H1 (cell line): Measurements from ENCODE around the gene HIGD2B. TPM values are rescaled to one million over a fixed set of nuclear protein-coding genes. Genes with fewer than 3 reads are reported as not detected.

ENCODE experiments used
- CTCF ChIA-PET: fragments of 300-600 bp; sonication (Branson Sonifier 250); formaldehyde crosslinking; loops from one replicate; lab custom pipeline; 2021; ENCODE audit not compliant: partially characterized antibody; lab: Charles Lee
- POLR2A ChIA-PET: fragments of 300-600 bp; sonication (Branson Sonifier 250); formaldehyde crosslinking; loops from one replicate; lab custom pipeline; 2021; ENCODE audit warnings: inconsistent platforms; ENCODE audit not compliant: partially characterized antibody; lab: Charles Lee
- DNase-seq, 2 experiments: peaks; one replicate each; pipeline versions ENCODE4 v3.0.0 to v3.0.0-alpha.2; 2010 to 2022; ENCODE audit warnings: low spot score in 2 of 2, low read depth in 1 of 2, mixed read lengths in 1 of 2
- FAIRE-seq: peaks from 2 replicates; lab custom pipeline; 2011; peaks lifted over from hg19 to GRCh38; lab: Jason Lieb, UNC
- H2AFZ ChIP-seq: 2 replicates; pipeline ENCODE4 v1.8.1; 2012; ENCODE audit warnings: low read length, inconsistent platforms
- H2AK5ac ChIP-seq: 2 replicates; pipeline ENCODE4 v1.6.1; 2013; ENCODE audit warnings: low read depth, low read length
- H2BK120ac ChIP-seq: replicated peaks from 2 replicates; pipeline ENCODE3; 2013; ENCODE audit warnings: low read depth, low read length, inconsistent platforms
- H2BK12ac ChIP-seq: 2 replicates; pipeline ENCODE4 v1.6.1; 2013; ENCODE audit warnings: low read depth, low read length
- H2BK15ac ChIP-seq: 2 replicates; pipeline ENCODE4 v1.6.1; 2013; ENCODE audit warnings: low read length
- H2BK20ac ChIP-seq: 2 replicates; pipeline ENCODE4 v1.6.1; 2013; ENCODE audit warnings: low read length
- H2BK5ac ChIP-seq: 2 replicates; pipeline ENCODE4 v1.6.1; 2013; ENCODE audit warnings: low read depth, low read length
- H3K14ac ChIP-seq: 2 replicates; pipeline ENCODE4 v1.6.1; 2013; ENCODE audit warnings: inconsistent platforms; ENCODE audit not compliant: insufficient read length
- H3K18ac ChIP-seq: 2 replicates; pipeline ENCODE4 v1.6.1; 2013; ENCODE audit warnings: low read length; ENCODE audit errors: extremely low read depth
- H3K23ac ChIP-seq: 2 replicates; pipeline ENCODE4 v1.6.1; 2013; ENCODE audit warnings: inconsistent platforms; ENCODE audit not compliant: insufficient read length
- H3K23me2 ChIP-seq: 2 replicates; pipeline ENCODE4 v1.6.1; 2013; ENCODE audit warnings: low read depth, low read length
- H3K27ac ChIP-seq: 2 replicates; pipeline ENCODE4 v1.6.1; 2011; ENCODE audit warnings: low read depth, low read length, inconsistent platforms
- H3K27me3 ChIP-seq, 4 experiments: replicated peaks in 1 of 4; 1 replicate in 1 of 4; 2 replicates in 3 of 4; pipeline versions ENCODE4 v1.6.1 to v1.8.1; 2011 to 2013; ENCODE audit warnings: low read length in 3 of 4, mild to moderate bottlenecking in 3 of 4, inconsistent platforms in 2 of 4, mixed read lengths in 2 of 4, moderate library complexity in 1 of 4; ENCODE audit not compliant: control insufficient read depth in 3 of 4, insufficient read depth in 3 of 4; ENCODE audit errors: extremely low read depth in 1 of 4
- H3K36me3 ChIP-seq, 4 experiments: 2 replicates each; pipeline versions ENCODE4 v1.6.1 to v1.8.1; 2011 to 2013; ENCODE audit warnings: mild to moderate bottlenecking in 4 of 4, low read length in 3 of 4, moderate library complexity in 2 of 4, control low read depth in 1 of 4, inconsistent platforms in 1 of 4; ENCODE audit not compliant: insufficient read depth in 4 of 4, control insufficient read depth in 2 of 4
- H3K4ac ChIP-seq: replicated peaks from 2 replicates; pipeline ENCODE3; 2013; ENCODE audit warnings: low read length, low read depth, mixed read lengths, inconsistent platforms; ENCODE audit not compliant: insufficient read length
- H3K4me1 ChIP-seq, 4 experiments: replicated peaks in 1 of 4; 1 replicate in 1 of 4; 2 replicates in 3 of 4; pipeline versions ENCODE4 v1.6.1 to v1.8.1; 2011 to 2013; ENCODE audit warnings: low read length in 3 of 4, inconsistent platforms in 2 of 4, mixed read lengths in 1 of 4; ENCODE audit not compliant: insufficient read depth in 4 of 4, control insufficient read depth in 3 of 4
- H3K4me2 ChIP-seq, 2 experiments: 2 replicates each; pipeline versions ENCODE4 v1.6.1 to v1.8.1; 2011 to 2013; ENCODE audit warnings: low read depth in 2 of 2, low read length in 2 of 2, control low read depth in 1 of 2, inconsistent platforms in 1 of 2, mild to moderate bottlenecking in 1 of 2; ENCODE audit not compliant: insufficient read depth in 1 of 2
- H3K4me3 ChIP-seq, 4 experiments: fragments of 200-600, 300-600 bp in 1 of 4; sonication (generic), shearing (Covaris generic), sonication (Bioruptor Twin) in 1 of 4; 2 replicates each; pipeline versions ENCODE4 v1.5.1 to v1.8.1; 2011 to 2016; ENCODE audit warnings: low read length in 4 of 4, low read depth in 3 of 4, control low read depth in 2 of 4, inconsistent platforms in 2 of 4, mild to moderate bottlenecking in 2 of 4, mixed read lengths in 1 of 4, moderate library complexity in 1 of 4; ENCODE audit not compliant: insufficient read depth in 2 of 4; ENCODE audit errors: extremely low read depth in 1 of 4
- H3K56ac ChIP-seq: replicated peaks from 2 replicates; pipeline ENCODE3; 2013; ENCODE audit warnings: low read depth, mild to moderate bottlenecking, mixed read lengths, low read length, inconsistent platforms; ENCODE audit not compliant: insufficient read length
- H3K79me1 ChIP-seq: 2 replicates; pipeline ENCODE4 v1.6.1; 2013; ENCODE audit warnings: low read depth, low read length, control low read depth
- H3K79me2 ChIP-seq, 2 experiments: 2 replicates each; pipeline versions ENCODE4 v1.6.1 to v1.8.1; 2012 to 2013; ENCODE audit warnings: low read length in 2 of 2, mild to moderate bottlenecking in 2 of 2, inconsistent platforms in 1 of 2; ENCODE audit not compliant: insufficient read depth in 2 of 2, control insufficient read depth in 1 of 2
- H3K9ac ChIP-seq, 4 experiments: replicated peaks in 1 of 4; 1 replicate in 1 of 4; 2 replicates in 3 of 4; pipeline versions ENCODE4 v1.6.1 to v1.8.1; 2011 to 2013; ENCODE audit warnings: low read depth in 3 of 4, low read length in 3 of 4, control low read depth in 2 of 4, mild to moderate bottlenecking in 2 of 4, moderate library complexity in 2 of 4, inconsistent platforms in 1 of 4; ENCODE audit errors: extremely low read depth in 1 of 4
- H3K9me3 ChIP-seq, 2 experiments: 2 replicates each; pipeline versions ENCODE4 v1.6.1 to v1.8.1; 2012 to 2013; ENCODE audit warnings: mild to moderate bottlenecking in 2 of 2, moderate library complexity in 2 of 2, control low read depth in 1 of 2, inconsistent platforms in 1 of 2, low read depth in 1 of 2, low read length in 1 of 2, mixed read lengths in 1 of 2; ENCODE audit not compliant: insufficient read depth in 2 of 2
- H4K20me1 ChIP-seq, 2 experiments: replicated peaks in 1 of 2; 2 replicates each; pipeline versions ENCODE3 to v1.8.1; 2011 to 2013; ENCODE audit warnings: inconsistent platforms in 2 of 2, low read length in 2 of 2, mild to moderate bottlenecking in 1 of 2; ENCODE audit not compliant: insufficient read depth in 2 of 2, control insufficient read depth in 1 of 2
- H4K5ac ChIP-seq: 2 replicates; pipeline ENCODE4 v1.6.1; 2013; ENCODE audit warnings: low read length, low read depth, mixed read lengths, inconsistent platforms; ENCODE audit not compliant: insufficient read length
- H4K8ac ChIP-seq: 2 replicates; pipeline ENCODE4 v1.8.0; 2013; ENCODE audit warnings: mild to moderate bottlenecking, moderate library complexity, low read length, inconsistent platforms; ENCODE audit not compliant: insufficient read depth; ENCODE audit errors: extremely low read depth
- H4K91ac ChIP-seq: replicated peaks from 2 replicates; pipeline ENCODE3; 2013; ENCODE audit warnings: low read length, mixed read lengths, inconsistent platforms; ENCODE audit not compliant: insufficient read length
- ASH2L ChIP-seq: fragments of 200-600, 300-600 bp; sonication (generic); IDR thresholded peaks from one replicate; pipeline ENCODE4 v1.7.1; 2017; ENCODE audit warnings: low read length
- BACH1 ChIP-seq: IDR thresholded peaks from 2 replicates; pipeline ENCODE4 v1.6.1; 2012; ENCODE audit warnings: low read length, improper control_type of control experiment
- CTBP2 ChIP-seq: IDR thresholded peaks from 2 replicates; pipeline ENCODE4 v1.7.0; 2011; ENCODE audit warnings: borderline replicate concordance, mild to moderate bottlenecking, moderate library complexity, mixed read lengths, low read length; ENCODE audit not compliant: insufficient read depth, insufficient read length
- EGR1 ChIP-seq: IDR thresholded peaks from 2 replicates; pipeline ENCODE4 v1.6.1; 2011; ENCODE audit warnings: low read depth, low read length, borderline replicate concordance
- KDM4A ChIP-seq: IDR thresholded peaks from one replicate; pipeline ENCODE4 v1.7.1; 2012; ENCODE audit warnings: low read depth, mild to moderate bottlenecking, moderate library complexity, low read length, inconsistent platforms; ENCODE audit not compliant: severe bottlenecking
- MAFK ChIP-seq: IDR thresholded peaks from 2 replicates; pipeline ENCODE4 v1.6.1; 2012; ENCODE audit warnings: low read depth, mild to moderate bottlenecking, improper control_type of control experiment, low read length
- POLR2AphosphoS5 ChIP-seq: IDR thresholded peaks from 2 replicates; pipeline ENCODE4 v1.6.1; 2011; ENCODE audit warnings: low read depth, low read length
- RAD21 ChIP-seq, 2 experiments: IDR thresholded peaks in 1 of 2; conservative IDR thresholded peaks in 1 of 2; 2 replicates each; pipeline ENCODE4 v1.6.1; 2011; ENCODE audit warnings: low read depth in 2 of 2, low read length in 2 of 2, improper control_type of control experiment in 1 of 2, inconsistent platforms in 1 of 2, mild to moderate bottlenecking in 1 of 2, moderate library complexity in 1 of 2
- RFX5 ChIP-seq: IDR thresholded peaks from 2 replicates; pipeline ENCODE4 v1.6.1; 2011; ENCODE audit warnings: low read depth, low read length, improper control_type of control experiment, borderline replicate concordance
- RNF2 ChIP-seq: fragments of 200-900, 300-1000 bp; sonication (generic); IDR thresholded peaks from 2 replicates; pipeline ENCODE4 v1.7.1; 2016; ENCODE audit warnings: borderline replicate concordance, low read depth, mild to moderate bottlenecking, antibody characterized with exemption, low read length; ENCODE audit not compliant: poor library complexity, severe bottlenecking; ENCODE audit errors: missing control alignments
- SIX5 ChIP-seq: IDR thresholded peaks from 2 replicates; pipeline ENCODE4 v1.6.1; 2011; ENCODE audit warnings: mild to moderate bottlenecking, low read depth, low read length
- SP1 ChIP-seq: IDR thresholded peaks from 2 replicates; pipeline ENCODE4 v1.6.1; 2011; ENCODE audit warnings: low read depth, low read length
- SRF ChIP-seq: IDR thresholded peaks from 2 replicates; pipeline ENCODE4 v1.6.1; 2011; ENCODE audit warnings: mild to moderate bottlenecking, low read depth, low read length, moderate library complexity
- TAF1 ChIP-seq: IDR thresholded peaks from 2 replicates; pipeline ENCODE4 v1.6.1; 2011; ENCODE audit warnings: mild to moderate bottlenecking, low read depth, low read length
- ZNF274 ChIP-seq: IDR thresholded peaks from 2 replicates; pipeline ENCODE4 v1.7.0; 2012; ENCODE audit warnings: low read length, borderline replicate concordance; ENCODE audit errors: extremely low read depth
- WGBS, 2 experiments: shearing (Covaris generic) in 1 of 2; methylation state at CpG; one replicate each; pipeline versions ENCODE4 v1.1.6 to v1.1.7; 2013 to 2015; ENCODE audit warnings: low lambda C conversion rate in 2 of 2, mixed read lengths in 2 of 2, inconsistent platforms in 1 of 2, low coverage in 1 of 2, missing lambda C conversion rate in 1 of 2; ENCODE audit not compliant: insufficient replicate concordance in 2 of 2, insufficient coverage in 1 of 2, insufficient read length in 1 of 2; ENCODE audit errors: extremely low coverage in 1 of 2, missing lambda C conversion rate in 1 of 2; 5-methylcytosine and 5-hydroxymethylcytosine counted together
- polyA plus RNA-seq, 7 experiments: library from polyadenylated mRNA; depleted of rRNA in 3 of 7; stranded (reverse) in 5 of 7; unstranded in 2 of 7; fragments of >200 nt in 5 of 7; fragments of 200-250 nt in 2 of 7; gene quantifications; 1 replicate in 5 of 7; 2 replicates in 1 of 7; 4 replicates in 1 of 7; pipeline versions ENCODE4 v1.2.1 to v1.2.3, GENCODE V29; 2011 to 2013; ENCODE audit warnings: missing spikeins in 2 of 7, mixed read lengths in 2 of 7
- total RNA-seq: library from RNA; stranded (reverse); fragmentation: NEBNext Ultra II Directional; extraction: Animal tissue kit (Norgen Biotek cat#: 25700); gene quantifications from 2 replicates; pipeline ENCODE4 v1.2.1, GENCODE V29; 2021

HIGD2B gene
- total and polyA plus RNA-seq, 2 of the 8 experiments (the other 6 are each of a cell fraction or from before 2014, with no cell fraction given), result not detected

DNA sequence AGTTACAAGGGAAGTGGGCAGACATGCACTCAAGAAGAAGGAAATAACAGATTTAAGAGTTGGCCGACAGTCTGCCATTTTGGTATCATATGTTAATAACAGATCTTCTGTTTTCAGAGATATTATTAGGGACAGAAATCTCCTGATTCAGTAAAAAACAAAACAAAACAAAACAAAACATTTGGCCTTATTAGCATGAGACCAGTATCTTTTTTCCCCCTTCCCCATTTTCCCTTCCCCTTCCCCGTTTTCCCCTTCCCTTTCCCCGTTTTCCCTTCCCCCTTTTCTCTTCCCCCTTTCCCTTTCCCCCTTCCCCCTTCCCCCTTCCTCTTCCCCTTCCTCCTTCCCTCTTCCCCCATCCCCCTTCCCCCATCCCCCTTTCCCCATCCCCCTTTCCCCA is 39.5 kb upstream of the HIGD2B start:
- Histone ChIP-seq H3K4me2 (no peak overlapping the region), H3K36me3 (peaks cover 0 to 5% (median 1%) of the 10 kb centered on the region in 4 experiments; a peak in 2 of 8 replicates), H4K20me1 (no peaks in the 10 kb centered on the region), H2BK20ac (no peak overlapping the region), H3K18ac (no peak overlapping the region), H3K27ac (no peak overlapping the region), H3K56ac (no peak overlapping the region), H2AK5ac (no peak overlapping the region), H3K4ac (no peak overlapping the region), H3K79me1 (no peaks in the 10 kb centered on the region), H2BK120ac (no peak overlapping the region), H2BK5ac (no peak overlapping the region), H3K9me3 (no peaks in the 10 kb centered on the region), H2BK15ac (no peak overlapping the region), H3K23me2 (no peaks in the 10 kb centered on the region), H3K9ac (no peak overlapping the region), H3K14ac (no peak overlapping the region), H3K23ac (no peak overlapping the region), H4K91ac (no peak overlapping the region), H3K4me1 (peaks cover 0 to 7% (median 1%) of the 10 kb centered on the region in 4 experiments; a peak in 3 of 7 replicates), H4K5ac (no peak overlapping the region), H3K4me3 (no peak overlapping the region), H2AFZ (no peak overlapping the region), H3K27me3 (no peaks in the 10 kb centered on the region), H3K79me2 (no peaks in the 10 kb centered on the region), H4K8ac (no peak overlapping the region), H2BK12ac (no peak overlapping the region)
- no peak for FAIRE-seq
- 92 to 100% methylated on average over 1 to 2 of the region's 3 CpGs for WGBS, 2 experiments
- POLR2A ChIA-PET, result no interaction called here
- CTCF ChIA-PET, result interaction anchor here (1.2 kb wide), 1 partner anchor 10 kb away, joined by 5 read pairs; no protein-coding TSS in a partner anchor
- no peak for DNase-seq
- no peak for TF ChIP-seq EGR1
- no peak for TF ChIP-seq SIX5
- no peak for TF ChIP-seq ZNF274
- TF ChIP-seq TAF1, result no peak
- no peak for TF ChIP-seq SRF
- TF ChIP-seq BACH1, result no peak
- no peak for TF ChIP-seq KDM4A
- no peak for TF ChIP-seq CTBP2
- TF ChIP-seq MAFK, result no peak
- no peak for TF ChIP-seq SP1
- no peak for TF ChIP-seq RFX5
- TF ChIP-seq POLR2AphosphoS5, result no peak
- TF ChIP-seq RNF2, result no peak
- no peak for TF ChIP-seq RAD21 (IDR thresholded peaks at IDR 0.05 in 1 of 2, conservative IDR thresholded peaks at IDR 0.05 in 1 of 2; ENCODE audit: low read depth in 2 of 2, low read length in 2 of 2)
- no peak for TF ChIP-seq ASH2L
